ENCODE measurements around the gene PRR3.

PRR3 gene

GRCh38 chr6:30547454-30547853, 9.6 kb upstream of the PRR3 start:
- peaks cover 26% of the 10 kb centered on the region for H3K36me3 ChIP-seq (replicated peaks)
- H3K4me3 ChIP-seq, result no peak overlapping the region
- in situ Hi-C loops (cut with MboI; ENCODE audit: low sequenced_read_pairs), result loop anchor here (5.0 kb wide), 1 partner anchor 65 kb away; no protein-coding TSS in a partner anchor
- no peaks in the 10 kb centered on the region for H3K27me3 ChIP-seq (ENCODE audit: low read depth)
- H3K4me1 ChIP-seq, result no peaks in the 10 kb centered on the region
- no peaks in the 10 kb centered on the region for H3K9me3 ChIP-seq
- no peak for DNase-seq (ENCODE audit: low spot score in 2 of 2)

GRCh38 chr6:30548375-30548774, 8.7 kb upstream of the PRR3 start:
- DNase-seq (ENCODE audit: low spot score in 2 of 2), result no peak
- in situ Hi-C loops (cut with MboI; ENCODE audit: low sequenced_read_pairs), result loop anchor here (5.0 kb wide), 1 partner anchor 66 kb away; no protein-coding TSS in a partner anchor

GRCh38 chr6:30554404-30554803, 2.7 kb upstream of the PRR3 start:
- no peaks in the 10 kb centered on the region for H3K27me3 ChIP-seq (ENCODE audit: low read depth)
- no peak overlapping the region for H3K4me3 ChIP-seq
- in situ Hi-C loops (cut with MboI; ENCODE audit: low sequenced_read_pairs), result no loop called here
- peaks cover 39% of the 10 kb centered on the region for H3K36me3 ChIP-seq (replicated peaks)
- peaks cover 10% of the 10 kb centered on the region for H3K4me1 ChIP-seq
- H3K9me3 ChIP-seq, result no peaks in the 10 kb centered on the region
- DNase-seq (ENCODE audit: low spot score in 2 of 2), result no peak

More at GRCh38 chr6:30548375-30548774, 8.7 kb upstream of the PRR3 start:
- peaks cover 35% of the 10 kb centered on the region for H3K36me3 ChIP-seq (replicated peaks)
- H3K9me3 ChIP-seq, result no peaks in the 10 kb centered on the region
- no peak overlapping the region for H3K4me3 ChIP-seq
- H3K27me3 ChIP-seq (ENCODE audit: low read depth), result no peaks in the 10 kb centered on the region
- H3K4me1 ChIP-seq, result no peaks in the 10 kb centered on the region

DNA sequence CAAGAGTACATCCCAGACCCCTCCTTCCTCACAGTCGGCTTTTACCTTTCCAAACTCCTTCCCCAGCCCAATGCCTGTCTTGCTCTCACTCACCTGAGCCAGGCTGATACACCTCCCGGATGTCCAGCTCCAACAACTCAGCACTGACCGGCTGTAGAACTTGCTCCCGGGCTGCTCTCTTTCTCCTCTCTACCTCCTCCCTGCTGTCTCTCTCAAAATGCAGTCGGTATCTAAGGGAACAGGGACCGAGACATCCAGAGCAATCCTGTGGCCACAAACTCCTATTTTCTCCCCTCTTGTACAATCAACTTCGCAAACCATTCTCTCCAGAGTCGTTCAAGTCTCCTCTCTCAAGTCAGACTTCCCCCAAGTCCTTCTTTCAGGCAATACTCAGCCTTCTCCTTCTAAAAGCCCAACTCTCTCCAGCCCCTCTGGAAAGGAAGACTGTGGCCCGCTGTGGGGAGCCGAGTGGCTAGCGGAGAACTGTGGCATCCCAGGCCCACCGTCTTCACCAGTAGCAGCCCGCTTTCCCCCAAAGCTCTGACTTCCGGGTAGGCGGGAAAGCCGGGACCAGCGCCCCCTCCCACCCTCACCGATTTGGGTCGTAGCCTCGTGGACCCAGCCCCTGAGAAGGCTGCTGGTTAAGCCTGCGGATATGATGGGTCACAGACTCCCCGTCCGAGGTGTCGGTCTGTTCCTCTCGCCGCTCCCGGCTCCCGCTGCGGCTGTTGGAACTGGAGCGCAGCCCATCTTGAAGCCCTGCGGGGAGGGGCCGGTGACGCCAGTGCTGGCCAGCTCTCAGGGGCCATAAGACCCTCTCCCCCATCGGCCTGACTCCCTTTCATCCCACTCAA, 1.9 kb upstream of the PRR3 start:
- Histone ChIP-seq H3K36me3 (replicated peaks) (peaks cover 38% of the 10 kb centered on the region), H3K9me3 (no peaks in the 10 kb centered on the region), H3K4me1 (peaks cover 10% of the 10 kb centered on the region), H3K4me3 (peak overlapping the region; percentile 92), H3K27me3 (ENCODE audit: low read depth) (no peaks in the 10 kb centered on the region)
- DNase-seq (ENCODE audit: low spot score in 2 of 2), result peak in 1 of 2 experiments; percentile 56
- in situ Hi-C loops (cut with MboI; ENCODE audit: low sequenced_read_pairs), result no loop called here

DNA sequence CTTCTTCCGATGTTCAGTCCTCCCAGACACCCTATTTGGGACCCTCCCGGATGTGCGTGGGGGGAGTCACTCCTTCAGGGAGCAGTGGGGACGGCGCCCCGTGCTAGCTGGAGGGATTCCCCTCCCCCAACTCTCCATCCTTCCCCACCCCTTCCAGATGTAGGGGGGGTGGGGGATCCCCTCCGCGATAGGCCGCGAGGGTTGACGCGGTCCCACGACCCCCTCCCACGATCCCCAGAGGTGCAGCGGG, 1.4 kb upstream of the PRR3 start:
- Histone ChIP-seq H3K27me3 (ENCODE audit: low read depth) (no peaks in the 10 kb centered on the region), H3K4me1 (peaks cover 10% of the 10 kb centered on the region), H3K9me3 (no peaks in the 10 kb centered on the region), H3K36me3 (replicated peaks) (peaks cover 38% of the 10 kb centered on the region), H3K4me3 (peak overlapping the region; percentile 92)
- in situ Hi-C loops (cut with MboI; ENCODE audit: low sequenced_read_pairs), result no loop called here
- no peak for DNase-seq (ENCODE audit: low spot score in 2 of 2)

GRCh38 chr6:30556066-30556905, 809 bp upstream of the PRR3 start, which contains the start of gene GNL1:
Gene GNL1, minus strand, starts transcription at chr6:30556489. Its CDS starts 286 bp downstream, at chr6:30556203.
- Histone ChIP-seq H3K4me1 (peaks cover 10% of the 10 kb centered on the region), H3K4me3 (peak within 1 kb of the TSS; percentile 92), H3K36me3 (replicated peaks) (peaks cover 34% of the 10 kb centered on the region), H3K27me3 (ENCODE audit: low read depth) (no peaks in the 10 kb centered on the region), H3K9me3 (no peaks in the 10 kb centered on the region)
- DNase-seq (ENCODE audit: low spot score in 2 of 2), result peak; percentile 70 to 96
- in situ Hi-C loops (cut with MboI; ENCODE audit: low sequenced_read_pairs), result no loop called here

DNA sequence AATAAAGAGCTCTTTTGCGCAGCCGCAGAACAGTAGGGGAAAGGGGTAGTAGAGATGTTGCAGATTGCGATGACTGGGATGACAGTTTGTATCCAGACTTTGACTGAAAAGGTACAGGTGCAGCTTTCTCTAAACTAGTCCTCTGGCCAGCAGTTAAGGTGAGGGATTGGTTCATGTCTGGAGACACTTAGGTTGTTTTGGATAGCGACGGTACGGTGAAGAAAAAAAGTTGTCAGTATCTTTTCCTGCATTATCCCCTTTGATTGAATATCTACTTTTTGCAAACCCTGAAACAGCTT, 537 bp downstream of the PRR3 start:
- Histone ChIP-seq H3K4me3 (peak overlapping the region; percentile 92), H3K4me1 (peaks cover 10% of the 10 kb centered on the region), H3K36me3 (replicated peaks) (peaks cover 44% of the 10 kb centered on the region), H3K9me3 (no peaks in the 10 kb centered on the region), H3K27me3 (ENCODE audit: low read depth) (no peaks in the 10 kb centered on the region)
- DNase-seq (ENCODE audit: low spot score in 2 of 2), result no peak
- in situ Hi-C loops (cut with MboI; ENCODE audit: low sequenced_read_pairs), result no loop called here

GRCh38 chr6:30560930-30561329, 3.8 kb downstream of the PRR3 start:
- in situ Hi-C loops (cut with MboI; ENCODE audit: low sequenced_read_pairs), result no loop called here
- DNase-seq (ENCODE audit: low spot score in 2 of 2), result no peak

GRCh38 chr6:30562470-30563425, 5.7 kb downstream of the PRR3 start:
- DNase-seq (ENCODE audit: low spot score in 2 of 2), result no peak
- peaks cover 38% of the 10 kb centered on the region for H3K36me3 ChIP-seq (replicated peaks)
- no peaks in the 10 kb centered on the region for H3K27me3 ChIP-seq (ENCODE audit: low read depth)
- no peaks in the 10 kb centered on the region for H3K9me3 ChIP-seq
- H3K4me3 ChIP-seq, result no peak overlapping the region
- in situ Hi-C loops (cut with MboI; ENCODE audit: low sequenced_read_pairs), result no loop called here
- H3K4me1 ChIP-seq, result peaks cover 7% of the 10 kb centered on the region

More at GRCh38 chr6:30560930-30561329, 3.8 kb downstream of the PRR3 start:
- H3K9me3 ChIP-seq, result no peaks in the 10 kb centered on the region
- no peak overlapping the region for H3K4me3 ChIP-seq
- peaks cover 38% of the 10 kb centered on the region for H3K36me3 ChIP-seq (replicated peaks)
- H3K4me1 ChIP-seq, result peaks cover 10% of the 10 kb centered on the region
- H3K27me3 ChIP-seq (ENCODE audit: low read depth), result no peaks in the 10 kb centered on the region

DNA sequence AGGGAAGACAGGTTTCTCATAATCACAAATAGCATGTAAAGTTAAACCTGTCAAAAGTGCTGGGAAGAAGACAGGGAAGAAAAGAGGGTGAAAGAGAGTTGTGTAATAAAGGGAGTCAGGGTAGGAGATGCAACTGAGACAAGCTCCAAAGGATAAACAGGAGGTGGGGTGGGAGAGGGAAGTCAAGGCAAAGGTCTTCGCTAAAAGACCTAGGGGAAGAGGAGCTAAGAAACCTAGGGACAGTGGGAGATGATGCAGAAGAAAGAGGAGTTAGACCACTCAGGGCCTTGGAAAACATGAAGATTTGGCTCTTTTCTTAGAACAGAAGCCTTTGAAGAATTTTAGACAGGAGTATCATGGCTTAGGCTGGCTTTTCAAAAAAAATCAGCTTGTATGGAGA, 7.0 kb downstream of the PRR3 start:
- in situ Hi-C loops (cut with MboI; ENCODE audit: low sequenced_read_pairs), result no loop called here
- no peak for DNase-seq (ENCODE audit: low spot score in 2 of 2)

GRCh38 chr6:30565772-30566171, 8.7 kb downstream of the PRR3 start:
- in situ Hi-C loops (cut with MboI; ENCODE audit: low sequenced_read_pairs), result no loop called here
- Histone ChIP-seq H3K9me3 (no peaks in the 10 kb centered on the region), H3K27me3 (ENCODE audit: low read depth) (no peaks in the 10 kb centered on the region), H3K4me1 (peaks cover 7% of the 10 kb centered on the region), H3K4me3 (no peak overlapping the region), H3K36me3 (replicated peaks) (peaks cover 31% of the 10 kb centered on the region)
- no peak for DNase-seq (ENCODE audit: low spot score in 2 of 2)

More for the DNA sequence above, 7.0 kb downstream of the PRR3 start:
- H3K36me3 ChIP-seq (replicated peaks), result peaks cover 31% of the 10 kb centered on the region
- H3K9me3 ChIP-seq, result no peaks in the 10 kb centered on the region
- H3K4me3 ChIP-seq, result no peak overlapping the region
- H3K27me3 ChIP-seq (ENCODE audit: low read depth), result no peaks in the 10 kb centered on the region
- H3K4me1 ChIP-seq, result no peaks in the 10 kb centered on the region

DNA sequence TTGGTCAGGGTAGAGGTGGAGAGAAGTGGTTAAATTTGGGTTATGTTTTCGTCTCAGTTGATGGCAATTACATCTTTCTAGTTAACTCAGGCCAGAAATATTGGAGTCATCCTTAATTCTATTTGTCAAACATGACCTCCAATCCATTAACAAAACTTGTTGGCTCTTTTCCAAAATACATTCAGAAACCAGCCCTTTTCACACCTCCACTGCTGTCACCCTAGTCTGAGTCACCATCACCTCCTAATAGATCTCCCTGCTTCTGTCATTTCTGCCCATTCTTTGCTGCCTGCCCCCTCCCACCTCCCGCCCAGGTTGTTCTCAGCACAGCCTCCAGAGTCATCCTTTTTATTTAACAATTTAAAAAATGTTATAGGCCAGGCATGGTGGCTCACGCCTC, 11.2 kb downstream of the PRR3 start:
- Histone ChIP-seq H3K36me3 (replicated peaks) (peaks cover 14% of the 10 kb centered on the region), H3K4me1 (peaks cover 19% of the 10 kb centered on the region), H3K9me3 (no peaks in the 10 kb centered on the region), H3K4me3 (no peak overlapping the region), H3K27me3 (ENCODE audit: low read depth) (no peaks in the 10 kb centered on the region)
- DNase-seq (ENCODE audit: low spot score in 2 of 2), result no peak
- in situ Hi-C loops (cut with MboI; ENCODE audit: low sequenced_read_pairs), result no loop called here

DNA sequence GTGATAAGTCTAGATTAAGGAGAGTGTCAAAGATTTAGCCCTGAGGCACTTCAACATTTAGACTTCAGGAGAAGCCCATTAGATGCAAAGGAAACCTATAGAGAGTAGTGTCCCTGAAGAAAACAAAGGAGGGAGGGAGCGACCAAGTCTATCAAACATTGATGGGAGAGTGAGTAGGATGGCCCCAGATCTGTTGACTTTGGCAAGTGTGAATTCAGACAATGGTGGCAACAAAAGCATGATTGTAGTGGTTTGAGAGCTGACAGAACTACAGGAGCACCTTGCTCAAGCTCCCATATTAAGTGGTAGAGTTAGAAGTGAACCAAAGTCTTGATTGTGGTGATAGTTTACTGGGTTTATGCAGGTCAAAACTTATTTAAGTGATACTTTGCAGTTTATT, 13.2 kb downstream of the PRR3 start:
- Histone ChIP-seq H3K4me1 (peaks cover 27% of the 10 kb centered on the region), H3K9me3 (no peaks in the 10 kb centered on the region), H3K27me3 (ENCODE audit: low read depth) (no peaks in the 10 kb centered on the region), H3K36me3 (replicated peaks) (peaks cover 9% of the 10 kb centered on the region; the same call in 1 of the 2 replicates), H3K4me3 (peak overlapping the region; percentile 95)
- in situ Hi-C loops (cut with MboI; ENCODE audit: low sequenced_read_pairs), result no loop called here
- no peak for DNase-seq (ENCODE audit: low spot score in 2 of 2)
